Fibroblast of lung (primary cell): ENCODE results near the gene KCNT2.

Experiments
- EZH2 ChIP-seq: IDR thresholded peaks from 2 replicates; pipeline ENCODE4 v1.5.1; 2012; ENCODE audit warnings: low read length, control low read depth, mild to moderate bottlenecking; ENCODE audit errors: missing control alignments
- TF ChIP-seq, protein P1 (sequence below), 2 donors: IDR thresholded peaks in 1 of 2; conservative IDR thresholded peaks in 1 of 2; 1 replicate in 1 of 2; 2 replicates in 1 of 2; pipeline ENCODE4 v1.5.1; 2011 to 2012; ENCODE audit warnings: low read length in 2 of 2, control low read depth in 1 of 2, inconsistent platforms in 1 of 2, low read depth in 1 of 2, mild to moderate bottlenecking in 1 of 2

- TF ChIP-seq, protein P1, sequence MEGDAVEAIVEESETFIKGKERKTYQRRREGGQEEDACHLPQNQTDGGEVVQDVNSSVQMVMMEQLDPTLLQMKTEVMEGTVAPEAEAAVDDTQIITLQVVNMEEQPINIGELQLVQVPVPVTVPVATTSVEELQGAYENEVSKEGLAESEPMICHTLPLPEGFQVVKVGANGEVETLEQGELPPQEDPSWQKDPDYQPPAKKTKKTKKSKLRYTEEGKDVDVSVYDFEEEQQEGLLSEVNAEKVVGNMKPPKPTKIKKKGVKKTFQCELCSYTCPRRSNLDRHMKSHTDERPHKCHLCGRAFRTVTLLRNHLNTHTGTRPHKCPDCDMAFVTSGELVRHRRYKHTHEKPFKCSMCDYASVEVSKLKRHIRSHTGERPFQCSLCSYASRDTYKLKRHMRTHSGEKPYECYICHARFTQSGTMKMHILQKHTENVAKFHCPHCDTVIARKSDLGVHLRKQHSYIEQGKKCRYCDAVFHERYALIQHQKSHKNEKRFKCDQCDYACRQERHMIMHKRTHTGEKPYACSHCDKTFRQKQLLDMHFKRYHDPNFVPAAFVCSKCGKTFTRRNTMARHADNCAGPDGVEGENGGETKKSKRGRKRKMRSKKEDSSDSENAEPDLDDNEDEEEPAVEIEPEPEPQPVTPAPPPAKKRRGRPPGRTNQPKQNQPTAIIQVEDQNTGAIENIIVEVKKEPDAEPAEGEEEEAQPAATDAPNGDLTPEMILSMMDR (conservative IDR thresholded peaks at IDR 0.05 in 1 of 2, IDR thresholded peaks at IDR 0.05 in 1 of 2; ENCODE audit: low read depth in 1 of 2, low read length in 2 of 2) = no peak
- TF ChIP-seq EZH2 = no peak
These were observed 192.3 kb downstream of the KCNT2 start for GRCh38 chr1:196415978-196416377.
